Activated CD8-positive, alpha-beta memory T cell treated with anti-CD3 and anti-CD28 coated beads for 48 hours (primary cell): Measurements from ENCODE around the gene SALL1.

Experiments used
- DNase-seq, 3 experiments: peaks; one replicate each; pipeline ENCODE4 v3.0.0-alpha.2; 2020; ENCODE audit warnings: low read depth in 2 of 3, low spot score in 2 of 3

Gene SALL1

DNA sequence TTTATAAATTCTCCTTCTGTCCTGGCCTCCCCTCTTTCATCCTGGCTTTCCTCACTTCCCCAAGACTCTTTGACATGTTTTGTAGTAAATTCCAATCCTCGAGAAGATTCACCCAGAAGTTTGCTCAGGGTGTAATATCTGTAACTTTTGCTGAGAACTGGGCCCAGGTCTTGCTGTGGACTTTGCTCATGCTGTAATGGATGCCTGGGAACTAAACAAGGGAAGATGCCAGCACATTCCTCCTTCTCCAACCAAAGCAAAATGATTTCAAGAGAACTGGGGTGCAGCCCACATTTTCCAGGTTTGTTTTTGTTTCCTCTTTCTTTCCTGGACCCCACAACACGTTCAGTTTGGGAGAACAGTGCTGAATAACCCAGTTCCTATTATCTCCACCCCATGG is 6.6 kb upstream of the SALL1 start:
- no peak for DNase-seq

- no peak for DNase-seq
Measured at GRCh38 chr16:51156807-51157200, 5.7 kb upstream of the SALL1 start.

DNA sequence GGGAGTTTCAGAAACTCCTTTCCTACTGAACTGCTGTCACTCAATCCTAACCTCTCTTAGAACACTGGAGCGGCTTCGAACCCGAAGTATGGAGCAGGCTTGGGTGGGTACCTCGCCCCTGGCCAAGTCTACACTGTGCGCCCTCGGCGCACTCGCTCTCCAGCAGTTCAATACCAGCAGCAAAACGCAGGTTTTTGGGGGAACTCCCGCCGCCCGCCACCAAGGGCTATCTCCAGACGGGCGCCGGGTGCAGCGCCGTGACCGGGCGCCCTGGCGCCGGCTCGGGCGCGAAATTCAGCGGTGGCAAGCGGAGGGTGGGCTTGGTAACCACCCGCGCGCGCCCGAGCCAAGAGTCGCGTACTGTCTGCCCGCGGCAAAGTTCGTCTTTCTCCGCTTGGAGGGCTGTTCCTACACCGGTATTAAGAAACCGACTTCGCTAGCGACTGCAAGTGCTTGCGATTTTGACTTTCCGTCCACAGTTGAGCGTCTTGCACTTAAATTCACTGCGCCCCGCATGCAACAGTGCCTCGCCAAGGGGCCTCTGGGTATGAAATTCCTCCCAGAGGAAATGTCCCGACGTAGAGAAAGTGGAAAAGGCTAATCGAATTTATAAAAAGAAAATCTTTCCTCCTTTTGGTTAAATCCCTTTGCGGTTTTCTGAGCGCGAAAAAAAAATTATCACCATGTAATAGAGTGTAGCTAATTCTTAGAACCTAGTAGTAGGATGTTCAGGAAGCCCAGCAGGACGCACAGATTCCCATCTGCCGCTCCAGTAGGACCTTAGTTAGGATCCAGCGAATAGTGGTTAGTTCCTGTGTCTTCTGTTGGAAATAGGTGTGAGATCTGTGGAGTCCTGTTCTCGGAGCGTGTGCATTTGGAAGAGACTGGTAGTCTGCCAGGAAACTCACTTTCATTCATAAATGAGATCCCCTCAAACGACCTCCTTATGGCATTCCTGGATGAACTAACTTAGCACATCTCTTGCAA is 5.0 kb upstream of the SALL1 start:
- DNase-seq = no peak

- DNase-seq = no peak
Measured at GRCh38 chr16:51155199-51155607, 4.1 kb upstream of the SALL1 start.

- no peak for DNase-seq
Measured at GRCh38 chr16:51154271-51155171, 3.5 kb upstream of the SALL1 start.

GRCh38 chr16:51153577-51154031 is 2.5 kb upstream of the SALL1 start:
- DNase-seq = no peak

- DNase-seq = no peak
Measured at GRCh38 chr16:51152691-51153576, 1.9 kb upstream of the SALL1 start.

GRCh38 chr16:51151961-51152663 is 1.0 kb upstream of the SALL1 start:
- DNase-seq = no peak

DNA sequence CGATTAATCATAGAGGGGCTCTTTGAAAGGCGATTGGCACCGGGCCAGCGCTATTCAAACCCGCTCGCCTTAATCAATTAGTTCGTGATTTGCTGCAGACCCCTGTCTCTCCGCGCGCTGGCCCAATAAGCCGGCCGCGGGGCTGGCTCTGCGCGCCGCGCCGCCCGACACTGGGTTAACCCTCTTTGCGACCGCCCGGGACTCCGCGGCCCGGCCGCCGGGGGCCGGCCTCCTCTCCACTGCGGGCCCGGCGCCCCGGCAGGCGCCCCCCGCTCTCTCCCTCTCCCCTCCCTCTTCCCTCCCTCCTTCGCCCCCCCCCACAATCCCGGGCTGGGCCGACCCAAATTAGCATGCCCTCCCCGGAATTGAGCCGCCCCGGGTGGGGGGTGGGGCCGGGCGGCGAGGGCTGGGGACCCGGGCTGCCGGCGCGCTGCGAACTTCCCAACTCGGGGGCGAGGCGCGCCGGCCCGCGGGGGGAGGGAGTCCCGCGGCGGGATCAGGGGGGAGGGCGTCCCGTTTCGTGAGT is 428 bp upstream of the SALL1 start:
- DNase-seq = no peak

- DNase-seq = no peak
Measured at GRCh38 chr16:51150165-51150887, 744 bp downstream of the SALL1 start.

DNA sequence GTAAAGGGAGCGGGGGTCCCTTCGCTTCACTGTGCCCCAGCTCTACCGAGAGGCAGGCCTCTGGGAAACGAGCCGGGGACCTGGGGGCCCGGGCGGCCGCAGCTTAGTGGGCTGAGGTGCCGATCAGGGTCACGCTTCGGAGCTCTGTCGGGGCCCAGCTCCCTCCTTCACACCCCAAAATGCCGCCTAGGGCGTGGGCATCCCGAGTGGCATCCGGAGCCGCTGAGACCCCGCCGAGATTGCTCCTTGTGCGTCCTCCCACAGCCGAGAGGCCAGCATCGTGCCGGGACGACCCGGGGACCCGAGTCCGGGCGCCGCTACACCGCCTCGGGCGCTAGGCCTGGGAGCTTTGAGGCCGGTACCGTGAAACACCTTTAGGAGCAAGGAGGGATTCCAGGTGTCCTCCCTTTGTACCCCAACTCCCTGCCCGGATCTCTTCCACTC is 1.3 kb downstream of the SALL1 start:
- no peak for DNase-seq

GRCh38 chr16:51149251-51149661 is 1.8 kb downstream of the SALL1 start:
- no peak for DNase-seq

DNA sequence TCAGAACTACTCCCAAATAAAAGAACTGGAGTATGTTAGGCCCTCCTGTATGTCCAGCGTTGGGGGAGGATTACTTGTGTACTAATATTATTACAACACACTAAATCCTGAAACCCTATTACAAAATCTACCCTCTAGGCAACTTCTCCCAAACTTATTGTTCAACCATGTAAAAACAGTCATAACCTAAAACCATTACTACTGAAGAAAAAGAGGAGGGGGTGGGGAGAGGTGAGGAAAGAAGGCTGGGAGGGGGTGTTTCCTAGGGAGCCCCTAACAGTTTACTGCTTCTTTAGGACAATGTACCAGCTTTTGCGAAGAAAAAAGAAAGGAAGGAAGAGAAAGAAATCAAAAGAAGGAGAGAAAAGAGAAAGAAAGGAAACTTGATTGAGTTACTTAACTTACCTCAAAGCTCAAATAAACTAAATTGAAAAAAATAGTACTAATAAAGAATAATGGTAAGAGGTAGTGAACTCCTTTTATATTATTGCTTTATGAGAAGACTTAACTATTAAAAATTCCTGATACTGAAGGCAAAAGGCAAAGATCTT is 2.3 kb downstream of the SALL1 start:
- no peak for DNase-seq

DNA sequence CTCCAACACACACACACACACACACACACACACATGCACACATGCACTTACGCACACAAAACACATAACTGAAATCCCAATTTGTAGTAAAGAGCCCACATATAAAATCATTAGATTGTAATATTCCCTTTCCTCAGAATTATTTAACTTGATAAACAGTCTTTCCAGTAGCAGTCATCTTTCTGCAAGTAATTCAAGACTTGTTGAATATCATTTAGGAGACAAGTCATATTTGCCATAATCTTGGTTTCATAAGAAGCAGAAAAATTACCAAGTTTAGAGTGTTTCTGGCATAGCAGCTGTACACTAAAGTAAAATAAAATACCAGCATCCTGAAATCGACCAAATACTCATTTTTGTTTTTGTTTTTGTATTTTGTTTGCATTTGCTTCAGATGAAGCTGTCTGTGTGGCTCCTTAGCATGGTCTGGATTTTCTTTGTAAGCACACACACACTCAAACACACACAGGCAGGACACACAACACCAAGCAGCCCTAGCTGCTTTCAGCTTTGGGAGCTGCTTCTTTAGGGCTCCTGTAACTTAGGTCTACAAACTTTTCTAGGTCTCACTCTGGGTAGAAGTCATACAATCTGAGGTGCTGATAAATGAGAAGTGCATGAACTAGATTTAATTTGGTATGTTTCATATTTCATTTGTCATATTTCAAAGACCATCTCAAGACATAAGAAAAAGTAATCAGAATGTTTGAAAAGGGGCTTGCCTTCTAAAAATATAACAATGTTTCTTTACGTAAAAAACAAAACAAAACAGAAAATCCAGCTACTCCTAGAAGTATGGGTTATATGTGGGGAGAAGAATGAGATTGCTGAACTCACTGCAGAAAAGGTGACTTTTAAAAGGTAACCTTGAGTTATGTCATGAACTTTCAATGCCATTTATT is 3.0 kb downstream of the SALL1 start:
- DNase-seq = no peak

DNA sequence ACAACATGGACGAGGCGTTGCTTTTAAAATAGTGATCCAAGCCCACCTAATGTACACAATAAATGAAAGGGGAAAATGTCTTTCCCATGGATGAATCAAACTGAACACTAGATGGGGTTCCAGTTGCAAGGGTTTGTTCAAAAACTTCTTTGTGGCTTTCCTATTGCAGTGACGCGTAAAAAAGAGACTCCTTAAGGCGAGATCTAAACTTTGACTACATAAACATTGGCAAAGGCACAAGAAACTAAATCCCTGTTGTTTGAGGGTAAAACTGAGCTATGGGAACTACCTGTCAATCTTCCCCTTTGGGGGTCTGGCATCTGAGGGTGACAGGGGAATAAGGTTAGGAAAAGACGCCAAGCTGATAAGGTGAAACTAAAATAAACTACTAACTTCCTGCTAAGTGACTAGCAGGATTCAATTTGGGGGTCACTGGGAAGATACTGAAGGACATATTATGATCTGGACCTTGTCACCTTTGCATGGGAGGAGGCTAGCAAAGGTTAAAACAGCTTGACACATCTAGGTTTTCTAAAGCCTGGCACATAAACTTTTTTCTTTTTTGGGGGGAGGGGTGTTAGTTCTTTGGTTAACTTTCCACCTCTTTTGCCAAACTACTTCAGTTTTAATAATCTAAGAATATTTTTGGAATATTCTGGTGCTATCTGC is 4.7 kb downstream of the SALL1 start:
- DNase-seq = no peak

DNA sequence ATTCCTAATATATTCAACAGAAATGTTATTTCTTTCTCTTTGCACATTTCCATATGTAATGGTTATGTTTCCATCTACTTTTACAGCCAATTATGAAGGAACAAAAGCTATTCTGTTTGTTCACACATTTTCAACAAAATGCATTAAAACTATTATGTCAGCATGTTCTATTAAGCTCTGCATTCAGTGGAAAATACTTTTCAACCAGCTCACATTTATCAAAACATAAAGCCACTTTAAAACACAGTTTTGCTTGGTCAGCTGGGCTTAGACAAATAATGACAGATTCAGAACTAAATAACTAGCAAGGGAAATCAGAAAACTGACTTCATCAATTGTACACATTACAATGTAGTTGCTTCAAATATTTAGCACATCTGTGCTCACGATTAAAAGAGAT is 6.9 kb downstream of the SALL1 start:
- no peak for DNase-seq
